ENCODE results near the gene SGSM2.

SGSM2 gene

DNA sequence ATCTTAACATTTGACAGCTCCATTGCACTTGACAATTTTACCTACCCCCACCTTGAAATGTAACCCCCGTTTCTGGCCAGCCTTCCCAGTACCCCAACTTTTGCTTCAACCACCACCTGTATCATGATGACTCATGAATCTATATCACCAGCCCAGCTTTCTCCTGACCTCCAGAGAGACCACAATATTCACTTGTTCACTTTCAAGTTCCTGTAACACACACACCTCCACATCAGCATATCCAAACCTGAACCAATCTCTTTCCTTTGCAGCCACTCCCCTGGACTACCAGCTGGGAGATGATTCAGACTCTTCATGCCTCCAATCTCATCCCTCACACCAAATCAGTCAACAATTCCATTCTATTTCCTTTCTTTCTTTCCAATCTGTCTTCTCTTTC lies 41.7 kb upstream of the SGSM2 start:
- TF ChIP-seq ZNF70 (CRISPR knock-in tag; IDR thresholded peaks at IDR 0.05) (no peak), TCF4 (CRISPR knock-in tag; IDR thresholded peaks at IDR 0.05; ENCODE audit: borderline replicate concordance) (no peak), RARB (CRISPR knock-in tag; IDR thresholded peaks at IDR 0.05) (no peak), ZFP30 (CRISPR knock-in tag; IDR thresholded peaks at IDR 0.05) (no peak), ISL1 (CRISPR knock-in tag; IDR thresholded peaks at IDR 0.05) (no peak), ZC3H10 (CRISPR knock-in tag; IDR thresholded peaks at IDR 0.05) (no peak), ESRRG (CRISPR knock-in tag; IDR thresholded peaks at IDR 0.05) (no peak), OSR1 (CRISPR knock-in tag; IDR thresholded peaks at IDR 0.05) (no peak), PATZ1 (CRISPR knock-in tag; IDR thresholded peaks at IDR 0.05; ENCODE audit: borderline replicate concordance) (no peak), SNAI2 (CRISPR knock-in tag; IDR thresholded peaks at IDR 0.05) (no peak), CSDC2 (CRISPR knock-in tag; IDR thresholded peaks at IDR 0.05) (no peak)
- TF ChIP-seq, protein P1, sequence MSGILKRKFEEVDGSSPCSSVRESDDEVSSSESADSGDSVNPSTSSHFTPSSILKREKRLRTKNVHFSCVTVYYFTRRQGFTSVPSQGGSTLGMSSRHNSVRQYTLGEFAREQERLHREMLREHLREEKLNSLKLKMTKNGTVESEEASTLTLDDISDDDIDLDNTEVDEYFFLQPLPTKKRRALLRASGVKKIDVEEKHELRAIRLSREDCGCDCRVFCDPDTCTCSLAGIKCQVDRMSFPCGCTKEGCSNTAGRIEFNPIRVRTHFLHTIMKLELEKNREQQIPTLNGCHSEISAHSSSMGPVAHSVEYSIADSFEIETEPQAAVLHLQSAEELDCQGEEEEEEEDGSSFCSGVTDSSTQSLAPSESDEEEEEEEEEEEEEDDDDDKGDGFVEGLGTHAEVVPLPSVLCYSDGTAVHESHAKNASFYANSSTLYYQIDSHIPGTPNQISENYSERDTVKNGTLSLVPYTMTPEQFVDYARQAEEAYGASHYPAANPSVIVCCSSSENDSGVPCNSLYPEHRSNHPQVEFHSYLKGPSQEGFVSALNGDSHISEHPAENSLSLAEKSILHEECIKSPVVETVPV (CRISPR knock-in tag; IDR thresholded peaks at IDR 0.05): no peak
- no peak for ATAC-seq

GRCh38 chr17:2297023-2297422 lies 40.3 kb upstream of the SGSM2 start:
- no peak for ATAC-seq

More at GRCh38 chr17:2297023-2297422, 40.3 kb upstream of the SGSM2 start:
- no peak for TF ChIP-seq TOX (CRISPR knock-in tag; IDR thresholded peaks at IDR 0.05; ENCODE audit: borderline replicate concordance)
- TF ChIP-seq, protein P2, sequence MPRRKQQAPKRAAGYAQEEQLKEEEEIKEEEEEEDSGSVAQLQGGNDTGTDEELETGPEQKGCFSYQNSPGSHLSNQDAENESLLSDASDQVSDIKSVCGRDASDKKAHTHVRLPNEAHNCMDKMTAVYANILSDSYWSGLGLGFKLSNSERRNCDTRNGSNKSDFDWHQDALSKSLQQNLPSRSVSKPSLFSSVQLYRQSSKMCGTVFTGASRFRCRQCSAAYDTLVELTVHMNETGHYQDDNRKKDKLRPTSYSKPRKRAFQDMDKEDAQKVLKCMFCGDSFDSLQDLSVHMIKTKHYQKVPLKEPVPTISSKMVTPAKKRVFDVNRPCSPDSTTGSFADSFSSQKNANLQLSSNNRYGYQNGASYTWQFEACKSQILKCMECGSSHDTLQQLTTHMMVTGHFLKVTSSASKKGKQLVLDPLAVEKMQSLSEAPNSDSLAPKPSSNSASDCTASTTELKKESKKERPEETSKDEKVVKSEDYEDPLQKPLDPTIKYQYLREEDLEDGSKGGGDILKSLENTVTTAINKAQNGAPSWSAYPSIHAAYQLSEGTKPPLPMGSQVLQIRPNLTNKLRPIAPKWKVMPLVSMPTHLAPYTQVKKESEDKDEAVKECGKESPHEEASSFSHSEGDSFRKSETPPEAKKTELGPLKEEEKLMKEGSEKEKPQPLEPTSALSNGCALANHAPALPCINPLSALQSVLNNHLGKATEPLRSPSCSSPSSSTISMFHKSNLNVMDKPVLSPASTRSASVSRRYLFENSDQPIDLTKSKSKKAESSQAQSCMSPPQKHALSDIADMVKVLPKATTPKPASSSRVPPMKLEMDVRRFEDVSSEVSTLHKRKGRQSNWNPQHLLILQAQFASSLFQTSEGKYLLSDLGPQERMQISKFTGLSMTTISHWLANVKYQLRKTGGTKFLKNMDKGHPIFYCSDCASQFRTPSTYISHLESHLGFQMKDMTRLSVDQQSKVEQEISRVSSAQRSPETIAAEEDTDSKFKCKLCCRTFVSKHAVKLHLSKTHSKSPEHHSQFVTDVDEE (CRISPR knock-in tag; IDR thresholded peaks at IDR 0.05): no peak
- TF ChIP-seq, protein P1 (CRISPR knock-in tag; IDR thresholded peaks at IDR 0.05): no peak
- TF ChIP-seq PATZ1 (CRISPR knock-in tag; IDR thresholded peaks at IDR 0.05; ENCODE audit: borderline replicate concordance): no peak
- no peak for TF ChIP-seq ZC3H10 (CRISPR knock-in tag; IDR thresholded peaks at IDR 0.05)
- TF ChIP-seq OSR1 (CRISPR knock-in tag; IDR thresholded peaks at IDR 0.05): no peak
- TF ChIP-seq ZNF565 (CRISPR knock-in tag; conservative IDR thresholded peaks at IDR 0.05; ENCODE audit: low read depth): no peak
- no peak for TF ChIP-seq ZNF8 (CRISPR knock-in tag; IDR thresholded peaks at IDR 0.05)
- no peak for TF ChIP-seq POU6F1 (CRISPR knock-in tag; IDR thresholded peaks at IDR 0.05; ENCODE audit: borderline replicate concordance, low read depth)
- no peak for TF ChIP-seq GLIS3 (CRISPR knock-in tag; IDR thresholded peaks at IDR 0.05)
- no peak for TF ChIP-seq ZNF70 (CRISPR knock-in tag; IDR thresholded peaks at IDR 0.05)
- no peak for TF ChIP-seq SNAI2 (CRISPR knock-in tag; IDR thresholded peaks at IDR 0.05)
- no peak for TF ChIP-seq TCF4 (CRISPR knock-in tag; IDR thresholded peaks at IDR 0.05; ENCODE audit: borderline replicate concordance)
- no peak for TF ChIP-seq ISL1 (CRISPR knock-in tag; IDR thresholded peaks at IDR 0.05)
- no peak for TF ChIP-seq ZFP3 (CRISPR knock-in tag; IDR thresholded peaks at IDR 0.05)
- no peak for TF ChIP-seq PPARA (CRISPR knock-in tag; IDR thresholded peaks at IDR 0.05; ENCODE audit: borderline replicate concordance)
